Measurements from ENCODE around the gene PMP22.
A peak's percentile ranks its signal among the peaks of the same experiment; 100 is the strongest.

The PMP22 gene

DNA sequence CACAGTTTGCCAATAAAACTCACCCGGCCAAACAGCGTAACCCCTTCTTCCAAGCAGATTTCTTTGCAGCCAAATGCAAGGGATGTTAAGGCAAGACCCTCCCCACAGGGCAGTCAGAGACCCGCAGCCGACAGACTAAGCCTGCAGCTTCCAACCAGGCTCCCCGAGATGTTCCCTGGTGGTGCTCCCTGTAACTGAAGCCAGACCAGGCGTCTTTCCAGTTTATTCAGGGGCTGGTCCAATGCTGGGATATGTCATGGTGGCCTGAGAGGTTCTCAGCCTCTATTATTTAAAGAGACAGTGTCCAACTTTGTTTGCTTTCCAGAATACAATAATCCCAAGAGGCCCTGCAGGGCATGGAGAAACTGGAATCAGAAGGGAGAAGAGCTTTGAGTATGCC, at the start of gene PMP22:
TSS of gene PMP22 (minus strand) at position 196 of the 400 bp plus-strand sequence. CDS start 4,599 bp downstream, outside the sequence.
- Histone ChIP-seq H3K4me1 (ENCODE audit: control insufficient read depth in 1 of 2, insufficient read depth in 2 of 2, low read length in 2 of 2) (peaks cover 0 to 26% of the 10 kb centered on the region in 2 donors), H3K4me3 (ENCODE audit: low read depth in 1 of 2, low read length in 2 of 2) (peak within 1 kb of the TSS; percentile 83 to 90), H3K27me3 (ENCODE audit: low read depth, low read length) (no peaks in the 10 kb centered on the region), H3K36me3 (ENCODE audit: control insufficient read depth in 1 of 2, insufficient read depth in 2 of 2, low read length in 2 of 2) (peaks cover 0 to 10% of the 10 kb centered on the region in 2 donors), H3K9me3 (ENCODE audit: control insufficient read depth in 1 of 2, low read length in 2 of 2) (no peaks in the 10 kb centered on the region), H3K27ac (ENCODE audit: low read length) (peak within 1 kb of the TSS; percentile 91)

DNA sequence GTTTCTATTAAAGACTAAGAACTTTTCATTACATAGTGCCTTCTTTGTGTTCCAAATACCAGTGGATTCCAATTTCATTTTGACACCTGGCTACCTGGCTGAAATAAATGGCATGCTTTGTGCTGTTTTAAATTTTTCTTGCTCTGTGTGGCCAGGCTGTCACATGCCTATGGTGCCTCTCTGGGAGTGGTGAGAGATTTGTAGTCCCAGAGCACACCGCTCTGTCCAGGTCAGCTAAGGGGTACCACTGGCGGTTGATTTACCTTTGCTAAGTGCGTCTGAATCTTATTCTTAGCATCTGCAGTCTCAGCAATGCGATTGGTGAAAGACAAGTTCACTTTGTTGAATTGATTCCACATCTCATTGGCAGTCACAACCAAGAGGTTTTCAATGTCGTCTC, 46.9 kb upstream of the PMP22 start:
- H3K4me3 ChIP-seq (ENCODE audit: low read depth in 1 of 2, low read length in 2 of 2): no peak overlapping the region

DNA sequence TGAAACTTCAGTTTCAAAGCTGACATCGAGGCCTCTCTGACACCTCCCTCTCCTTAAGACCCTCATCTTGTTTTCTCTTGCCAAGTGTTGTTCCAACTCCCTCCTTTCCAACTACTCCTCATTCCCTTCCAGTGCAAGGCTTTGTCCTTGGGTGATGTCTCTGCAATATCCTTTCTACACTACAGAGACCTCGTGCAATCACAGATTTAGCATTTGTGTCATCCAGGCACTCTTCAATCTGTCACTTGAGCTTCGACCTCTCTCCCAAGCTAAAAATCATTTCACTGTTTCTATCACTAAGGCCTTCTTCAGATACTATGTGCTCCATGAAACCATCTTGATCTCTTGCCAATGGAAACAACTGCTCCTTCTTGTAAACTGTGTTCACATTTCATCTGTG, 44.7 kb upstream of the PMP22 start:
- H3K4me3 ChIP-seq (ENCODE audit: low read depth in 1 of 2, low read length in 2 of 2): no peak overlapping the region
- H3K9me3 ChIP-seq (ENCODE audit: control insufficient read depth in 1 of 2, low read length in 2 of 2): no peaks in the 10 kb centered on the region
- no peaks in the 10 kb centered on the region for H3K27me3 ChIP-seq (ENCODE audit: low read depth, low read length)
- no peaks in the 10 kb centered on the region for H3K36me3 ChIP-seq (ENCODE audit: control insufficient read depth in 1 of 2, insufficient read depth in 2 of 2, low read length in 2 of 2)
- H3K27ac ChIP-seq (ENCODE audit: low read length): no peak overlapping the region
- peaks cover 4 to 20% of the 10 kb centered on the region in 2 donors for H3K4me1 ChIP-seq (ENCODE audit: control insufficient read depth in 1 of 2, insufficient read depth in 2 of 2, low read length in 2 of 2)

More for the DNA sequence above, 46.9 kb upstream of the PMP22 start:
- Histone ChIP-seq H3K36me3 (ENCODE audit: control insufficient read depth in 1 of 2, insufficient read depth in 2 of 2, low read length in 2 of 2) (no peaks in the 10 kb centered on the region), H3K9me3 (ENCODE audit: control insufficient read depth in 1 of 2, low read length in 2 of 2) (no peaks in the 10 kb centered on the region), H3K27me3 (ENCODE audit: low read depth, low read length) (no peaks in the 10 kb centered on the region), H3K4me1 (ENCODE audit: control insufficient read depth in 1 of 2, insufficient read depth in 2 of 2, low read length in 2 of 2) (peaks cover under 1 to 10% of the 10 kb centered on the region in 2 donors), H3K27ac (ENCODE audit: low read length) (no peak overlapping the region)

DNA sequence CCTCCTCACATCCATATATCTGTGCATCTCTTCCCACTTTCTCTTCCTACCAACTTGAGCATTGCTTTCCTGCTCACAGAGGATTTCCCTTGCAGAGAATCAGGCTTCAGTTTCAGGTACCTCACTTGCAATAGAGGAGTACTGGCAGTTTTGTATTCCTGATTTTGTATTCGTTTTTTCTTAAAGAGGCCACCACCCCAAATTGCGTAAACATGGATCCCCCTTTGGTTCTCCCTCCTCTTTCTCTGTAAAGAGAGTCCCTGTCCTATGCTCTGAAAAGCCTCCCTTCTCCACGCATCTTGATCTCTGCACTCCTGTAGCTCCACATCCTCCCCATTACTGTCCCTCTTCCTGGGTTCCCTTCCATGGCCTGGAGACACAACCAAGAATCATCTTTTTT, 44.1 kb upstream of the PMP22 start:
- no peak overlapping the region for H3K4me3 ChIP-seq (ENCODE audit: low read depth in 1 of 2, low read length in 2 of 2)
- H3K9me3 ChIP-seq (ENCODE audit: control insufficient read depth in 1 of 2, low read length in 2 of 2): no peaks in the 10 kb centered on the region
- H3K27me3 ChIP-seq (ENCODE audit: low read depth, low read length): no peaks in the 10 kb centered on the region
- H3K36me3 ChIP-seq (ENCODE audit: control insufficient read depth in 1 of 2, insufficient read depth in 2 of 2, low read length in 2 of 2): no peaks in the 10 kb centered on the region
- H3K27ac ChIP-seq (ENCODE audit: low read length): no peak overlapping the region
- H3K4me1 ChIP-seq (ENCODE audit: control insufficient read depth in 1 of 2, insufficient read depth in 2 of 2, low read length in 2 of 2): peaks cover 4 to 20% of the 10 kb centered on the region in 2 donors

DNA sequence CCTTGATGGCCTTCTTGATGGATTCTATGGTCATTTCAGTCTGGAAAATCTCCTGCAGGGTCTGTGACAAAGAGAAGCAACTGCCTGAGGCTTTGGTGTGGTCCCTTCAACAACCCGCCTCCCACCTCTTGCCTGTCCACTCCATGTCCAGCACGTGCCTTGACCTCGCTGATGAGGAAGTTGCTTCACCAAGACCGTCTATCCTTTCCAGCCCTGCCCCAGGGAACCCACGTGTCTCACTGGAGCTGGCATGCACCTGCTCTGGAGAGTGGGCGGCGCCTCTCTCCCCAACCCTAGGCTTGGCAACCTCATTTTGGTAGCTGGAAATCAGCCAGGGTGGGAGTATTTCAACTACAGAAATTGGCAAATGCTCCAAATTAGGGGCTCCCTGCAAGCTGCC, 43.6 kb upstream of the PMP22 start:
- H3K4me1 ChIP-seq (ENCODE audit: control insufficient read depth in 1 of 2, insufficient read depth in 2 of 2, low read length in 2 of 2): peaks cover 4 to 20% of the 10 kb centered on the region in 2 donors
- no peaks in the 10 kb centered on the region for H3K9me3 ChIP-seq (ENCODE audit: control insufficient read depth in 1 of 2, low read length in 2 of 2)
- H3K27me3 ChIP-seq (ENCODE audit: low read depth, low read length): no peaks in the 10 kb centered on the region
- no peaks in the 10 kb centered on the region for H3K36me3 ChIP-seq (ENCODE audit: control insufficient read depth in 1 of 2, insufficient read depth in 2 of 2, low read length in 2 of 2)
- H3K27ac ChIP-seq (ENCODE audit: low read length): no peak overlapping the region
- no peak overlapping the region for H3K4me3 ChIP-seq (ENCODE audit: low read depth in 1 of 2, low read length in 2 of 2)

DNA sequence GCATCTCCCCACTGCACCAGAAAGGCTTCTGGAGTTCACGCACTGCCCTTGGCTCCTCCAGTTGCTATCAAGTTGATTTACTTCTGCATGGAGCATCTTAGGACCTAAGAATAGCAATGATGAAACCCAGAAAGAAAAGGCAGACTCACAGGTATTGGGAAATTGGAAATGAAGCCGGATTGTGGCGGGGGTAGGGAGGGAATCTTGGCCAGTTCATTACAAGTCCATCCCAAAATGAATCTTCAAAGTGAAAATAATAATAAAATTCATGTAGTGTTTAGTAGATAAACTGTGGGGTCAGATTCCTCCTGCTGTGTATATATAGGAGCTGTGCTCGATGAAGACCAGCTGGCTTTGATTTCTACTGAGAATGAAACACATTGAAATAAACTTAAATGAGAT, 42.6 kb upstream of the PMP22 start:
- no peak overlapping the region for H3K27ac ChIP-seq (ENCODE audit: low read length)
- no peaks in the 10 kb centered on the region for H3K36me3 ChIP-seq (ENCODE audit: control insufficient read depth in 1 of 2, insufficient read depth in 2 of 2, low read length in 2 of 2)
- peaks cover 4 to 20% of the 10 kb centered on the region in 2 donors for H3K4me1 ChIP-seq (ENCODE audit: control insufficient read depth in 1 of 2, insufficient read depth in 2 of 2, low read length in 2 of 2)
- H3K27me3 ChIP-seq (ENCODE audit: low read depth, low read length): no peaks in the 10 kb centered on the region
- H3K4me3 ChIP-seq (ENCODE audit: low read depth in 1 of 2, low read length in 2 of 2): no peak overlapping the region
- no peaks in the 10 kb centered on the region for H3K9me3 ChIP-seq (ENCODE audit: control insufficient read depth in 1 of 2, low read length in 2 of 2)

DNA sequence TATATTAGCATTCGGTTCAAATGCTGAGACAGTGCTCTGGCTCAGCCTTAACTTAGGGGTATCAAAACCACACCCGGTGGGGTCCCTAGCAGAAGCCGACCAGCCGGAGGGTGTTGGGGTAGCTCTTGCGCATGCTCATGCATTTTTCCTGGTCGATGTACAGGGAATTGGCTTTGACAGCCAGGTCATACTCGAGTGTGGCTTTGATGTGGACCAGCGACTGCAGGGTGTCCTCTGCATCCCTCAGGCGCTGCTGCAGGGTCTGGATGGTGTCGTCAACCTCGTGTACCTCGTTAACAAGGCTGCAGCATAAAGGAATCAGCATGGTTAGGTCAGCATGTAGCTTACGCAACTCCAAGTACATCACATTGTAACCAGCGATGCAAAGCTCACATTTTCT, 38.7 kb upstream of the PMP22 start:
- Histone ChIP-seq H3K27ac (ENCODE audit: low read length) (no peak overlapping the region), H3K36me3 (ENCODE audit: control insufficient read depth in 1 of 2, insufficient read depth in 2 of 2, low read length in 2 of 2) (no peaks in the 10 kb centered on the region), H3K4me1 (ENCODE audit: control insufficient read depth in 1 of 2, insufficient read depth in 2 of 2, low read length in 2 of 2) (peaks cover 4 to 20% of the 10 kb centered on the region in 2 donors), H3K9me3 (ENCODE audit: control insufficient read depth in 1 of 2, low read length in 2 of 2) (no peaks in the 10 kb centered on the region), H3K27me3 (ENCODE audit: low read depth, low read length) (no peaks in the 10 kb centered on the region), H3K4me3 (ENCODE audit: low read depth in 1 of 2, low read length in 2 of 2) (no peak overlapping the region)

DNA sequence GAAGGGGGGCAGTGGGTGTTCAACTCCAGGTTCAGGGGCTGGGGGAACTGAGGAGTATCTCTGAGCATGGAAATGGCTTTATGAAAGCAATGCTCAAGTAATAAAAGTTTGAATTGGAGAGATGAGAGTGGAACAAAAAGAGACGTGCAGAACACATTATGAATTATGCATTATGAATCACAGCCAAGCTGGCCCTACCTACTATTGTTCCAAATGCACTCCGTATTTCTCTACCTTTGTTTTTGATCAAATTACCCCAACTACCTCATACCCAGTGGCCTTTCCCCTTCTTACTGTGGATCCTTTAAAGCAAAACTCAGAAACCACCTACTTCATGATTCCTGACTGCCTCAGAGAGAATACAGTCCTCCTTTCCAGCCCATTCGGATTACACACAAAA, 38.1 kb upstream of the PMP22 start:
- peaks cover 4 to 20% of the 10 kb centered on the region in 2 donors for H3K4me1 ChIP-seq (ENCODE audit: control insufficient read depth in 1 of 2, insufficient read depth in 2 of 2, low read length in 2 of 2)
- H3K4me3 ChIP-seq (ENCODE audit: low read depth in 1 of 2, low read length in 2 of 2): no peak overlapping the region
- H3K27ac ChIP-seq (ENCODE audit: low read length): no peak overlapping the region
- H3K27me3 ChIP-seq (ENCODE audit: low read depth, low read length): no peaks in the 10 kb centered on the region
- no peaks in the 10 kb centered on the region for H3K9me3 ChIP-seq (ENCODE audit: control insufficient read depth in 1 of 2, low read length in 2 of 2)
- no peaks in the 10 kb centered on the region for H3K36me3 ChIP-seq (ENCODE audit: control insufficient read depth in 1 of 2, insufficient read depth in 2 of 2, low read length in 2 of 2)

DNA sequence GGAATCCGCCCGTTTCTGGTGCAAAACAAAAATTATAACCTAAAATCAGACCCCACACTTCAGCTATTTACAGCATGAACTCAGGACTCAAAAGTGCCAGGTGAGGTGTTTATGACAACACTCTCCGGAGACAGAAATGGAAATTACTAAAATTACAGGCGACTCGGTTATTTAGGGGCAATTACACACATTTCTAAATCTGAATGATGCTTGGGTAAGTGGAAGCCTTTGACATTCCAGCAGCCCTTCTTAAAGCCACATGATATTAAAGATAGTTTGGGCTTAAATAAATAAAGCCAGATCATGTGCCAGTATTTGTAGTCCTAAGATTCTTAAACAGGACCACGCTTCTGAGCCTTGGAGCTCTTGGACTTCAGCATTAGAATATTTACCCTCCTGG, 36.7 kb upstream of the PMP22 start:
- Histone ChIP-seq H3K4me3 (ENCODE audit: low read depth in 1 of 2, low read length in 2 of 2) (no peak overlapping the region), H3K4me1 (ENCODE audit: control insufficient read depth in 1 of 2, insufficient read depth in 2 of 2, low read length in 2 of 2) (peaks cover 2 to 8% of the 10 kb centered on the region in 2 donors), H3K27me3 (ENCODE audit: low read depth, low read length) (no peaks in the 10 kb centered on the region), H3K36me3 (ENCODE audit: control insufficient read depth in 1 of 2, insufficient read depth in 2 of 2, low read length in 2 of 2) (no peaks in the 10 kb centered on the region), H3K9me3 (ENCODE audit: control insufficient read depth in 1 of 2, low read length in 2 of 2) (no peaks in the 10 kb centered on the region), H3K27ac (ENCODE audit: low read length) (no peak overlapping the region)

DNA sequence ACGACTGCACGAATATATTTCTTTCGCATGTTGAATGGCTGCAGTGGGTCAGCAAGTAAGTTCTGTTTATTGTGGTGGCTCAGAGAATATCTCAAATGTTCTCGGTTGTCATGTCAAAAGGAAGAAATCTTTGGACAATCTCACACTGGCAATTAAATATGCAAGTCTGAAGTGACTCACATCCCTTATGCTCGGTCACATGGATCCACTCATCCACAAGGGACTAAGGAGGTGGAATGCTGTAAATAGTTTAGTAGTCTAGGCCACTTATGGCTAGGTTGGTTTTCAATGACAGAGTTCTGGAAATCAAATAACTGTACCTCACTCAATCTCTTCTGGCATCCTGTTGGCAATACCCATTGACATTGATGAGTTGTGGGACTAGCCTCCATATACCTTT, 33.0 kb upstream of the PMP22 start:
- no peaks in the 10 kb centered on the region for H3K27me3 ChIP-seq (ENCODE audit: low read depth, low read length)
- H3K4me3 ChIP-seq (ENCODE audit: low read depth in 1 of 2, low read length in 2 of 2): no peak overlapping the region
- H3K36me3 ChIP-seq (ENCODE audit: control insufficient read depth in 1 of 2, insufficient read depth in 2 of 2, low read length in 2 of 2): no peaks in the 10 kb centered on the region
- no peaks in the 10 kb centered on the region for H3K4me1 ChIP-seq (ENCODE audit: control insufficient read depth in 1 of 2, insufficient read depth in 2 of 2, low read length in 2 of 2)
- H3K9me3 ChIP-seq (ENCODE audit: control insufficient read depth in 1 of 2, low read length in 2 of 2): no peaks in the 10 kb centered on the region
- no peak overlapping the region for H3K27ac ChIP-seq (ENCODE audit: low read length)

DNA sequence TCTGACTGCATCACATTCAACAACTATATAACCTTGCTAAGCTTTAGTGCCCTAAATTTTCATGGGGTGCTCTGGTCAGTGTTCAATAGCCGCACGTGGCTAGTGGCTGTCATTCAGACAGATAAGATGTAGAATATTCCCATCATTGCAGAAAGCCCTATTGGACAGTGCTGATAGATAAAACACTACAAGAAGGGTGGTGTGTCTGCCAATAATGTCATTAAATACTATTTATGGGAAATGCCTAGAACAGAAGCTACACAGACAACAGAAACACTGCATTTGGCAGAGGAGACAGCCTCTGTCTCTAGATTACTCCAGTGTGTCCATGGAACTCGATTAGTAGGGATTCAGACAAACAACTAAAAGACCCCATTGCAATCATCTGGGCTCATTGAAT, 28.4 kb upstream of the PMP22 start:
- Histone ChIP-seq H3K36me3 (ENCODE audit: control insufficient read depth in 1 of 2, insufficient read depth in 2 of 2, low read length in 2 of 2) (no peaks in the 10 kb centered on the region), H3K4me1 (ENCODE audit: control insufficient read depth in 1 of 2, insufficient read depth in 2 of 2, low read length in 2 of 2) (no peaks in the 10 kb centered on the region), H3K27ac (ENCODE audit: low read length) (no peak overlapping the region), H3K27me3 (ENCODE audit: low read depth, low read length) (no peaks in the 10 kb centered on the region), H3K4me3 (ENCODE audit: low read depth in 1 of 2, low read length in 2 of 2) (no peak overlapping the region), H3K9me3 (ENCODE audit: control insufficient read depth in 1 of 2, low read length in 2 of 2) (no peaks in the 10 kb centered on the region)

DNA sequence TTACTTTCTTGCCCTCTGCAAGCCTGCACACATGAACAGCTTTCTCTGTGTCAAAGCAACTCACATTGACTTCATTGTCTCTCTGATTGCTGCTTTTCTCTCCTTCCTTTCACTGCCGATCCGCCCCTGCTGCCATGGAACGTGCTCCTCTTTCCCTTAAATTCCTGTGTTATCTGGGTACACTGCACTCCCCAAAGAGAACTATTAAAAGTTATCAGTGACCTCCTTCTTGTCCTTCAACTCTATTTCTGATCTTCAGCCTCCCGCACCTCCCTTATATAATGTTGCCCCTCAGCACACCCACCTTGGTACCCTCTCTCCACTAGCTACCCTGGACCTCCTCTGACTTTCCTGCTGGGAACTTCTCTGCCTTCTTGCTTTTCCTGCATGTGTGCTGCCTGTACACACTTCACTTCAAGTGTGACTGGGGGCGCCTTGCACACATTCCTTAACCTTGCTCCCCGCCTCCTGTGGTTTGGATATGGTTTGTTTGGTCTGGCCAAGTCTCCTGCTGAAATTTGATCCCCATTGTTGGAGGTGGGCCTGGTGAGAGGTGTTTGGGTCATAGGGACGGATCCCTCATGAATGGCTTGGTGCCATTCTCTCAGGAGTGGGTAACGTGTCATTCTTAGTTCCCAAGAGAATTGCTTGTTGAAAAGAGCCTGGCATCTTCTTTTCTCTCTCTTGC, 26.7 kb upstream of the PMP22 start:
- Histone ChIP-seq H3K4me1 (ENCODE audit: control insufficient read depth in 1 of 2, insufficient read depth in 2 of 2, low read length in 2 of 2) (peaks cover 0 to 5% of the 10 kb centered on the region in 2 donors), H3K27me3 (ENCODE audit: low read depth, low read length) (no peaks in the 10 kb centered on the region), H3K27ac (ENCODE audit: low read length) (no peak overlapping the region), H3K9me3 (ENCODE audit: control insufficient read depth in 1 of 2, low read length in 2 of 2) (no peaks in the 10 kb centered on the region), H3K4me3 (ENCODE audit: low read depth in 1 of 2, low read length in 2 of 2) (no peak overlapping the region), H3K36me3 (ENCODE audit: control insufficient read depth in 1 of 2, insufficient read depth in 2 of 2, low read length in 2 of 2) (no peaks in the 10 kb centered on the region)
